Liver (tissue), 9 donors: ENCODE results near the gene REG1B. TPM values are rescaled to one million over a fixed set of nuclear protein-coding genes. Genes with fewer than 3 reads are reported as not detected.

Experiments
- DNase-seq: peaks from one replicate; pipeline ENCODE4 v3.0.0-alpha.2; 2017; ENCODE audit warnings: low spot score
- H3K27ac ChIP-seq, 2 donors: one replicate each; pipeline ENCODE4 v1.7.0; 2013; ENCODE audit warnings: inconsistent platforms in 2 of 2, low read length in 2 of 2, control low read depth in 1 of 2, low read depth in 1 of 2, mild to moderate bottlenecking in 1 of 2
- H3K27me3 ChIP-seq, 4 donors: one replicate each; pipeline versions ENCODE4 v1.6.1 to v1.7.0; 2013; ENCODE audit warnings: low read length in 3 of 4, inconsistent platforms in 1 of 4, mild to moderate bottlenecking in 1 of 4, moderate library complexity in 1 of 4; ENCODE audit not compliant: control insufficient read depth in 4 of 4, insufficient read depth in 4 of 4
- H3K36me3 ChIP-seq, 4 donors: one replicate each; pipeline versions ENCODE4 v1.6.1 to v1.7.0; 2013; ENCODE audit warnings: low read length in 3 of 4, mild to moderate bottlenecking in 3 of 4, low read depth in 1 of 4, moderate library complexity in 1 of 4; ENCODE audit not compliant: control insufficient read depth in 4 of 4, insufficient read depth in 3 of 4
- H3K4me1 ChIP-seq, 4 donors: one replicate each; pipeline versions ENCODE4 v1.6.1 to v1.7.0; 2013; ENCODE audit warnings: low read length in 3 of 4, mild to moderate bottlenecking in 3 of 4, moderate library complexity in 1 of 4; ENCODE audit not compliant: control insufficient read depth in 4 of 4, insufficient read depth in 4 of 4
- H3K4me3 ChIP-seq, 3 donors: one replicate each; pipeline versions ENCODE4 v1.6.1 to v1.7.0; 2013; ENCODE audit warnings: low read length in 3 of 3, control low read depth in 1 of 3, low read depth in 1 of 3, mild to moderate bottlenecking in 1 of 3
- H3K9ac ChIP-seq, 2 donors: one replicate each; pipeline ENCODE4 v1.7.0; 2013; ENCODE audit warnings: low read length in 2 of 2, mild to moderate bottlenecking in 2 of 2, moderate library complexity in 2 of 2, control low read depth in 1 of 2, low read depth in 1 of 2
- H3K9me3 ChIP-seq, 4 donors: one replicate each; pipeline versions ENCODE4 v1.6.1 to v1.7.0; 2013; ENCODE audit warnings: low read length in 3 of 4; ENCODE audit not compliant: control insufficient read depth in 4 of 4
- ATF3 ChIP-seq: IDR thresholded peaks from 2 replicates; pipeline ENCODE4 v1.6.1; 2016; ENCODE audit warnings: antibody characterized with exemption
- CTCF ChIP-seq: fragments of 150-350 bp; IDR thresholded peaks from 2 replicates; pipeline ENCODE4 v1.5.1; 2017; ENCODE audit warnings: improper control_type of control experiment, low read depth, low read length; ENCODE audit not compliant: missing input control
- EGR1 ChIP-seq, 2 donors: IDR thresholded peaks; 2 replicates each; pipeline ENCODE4 v1.6.1; 2016 to 2018; ENCODE audit warnings: antibody characterized with exemption in 2 of 2, low read depth in 2 of 2
- FOXA2 ChIP-seq: IDR thresholded peaks from 2 replicates; pipeline ENCODE4 v1.6.1; 2016; ENCODE audit warnings: antibody characterized with exemption
- GABPA ChIP-seq, 2 donors: IDR thresholded peaks in 1 of 2; conservative IDR thresholded peaks in 1 of 2; 2 replicates each; pipeline ENCODE4 v1.6.1; 2016; ENCODE audit warnings: antibody characterized with exemption in 2 of 2, mild to moderate bottlenecking in 1 of 2, moderate library complexity in 1 of 2
- HNF4G ChIP-seq: IDR thresholded peaks from 2 replicates; pipeline ENCODE4 v1.6.1; 2016; ENCODE audit warnings: antibody characterized with exemption
- JUND ChIP-seq, 2 donors: IDR thresholded peaks; 2 replicates each; pipeline ENCODE4 v1.6.1; 2016; ENCODE audit warnings: antibody characterized with exemption in 2 of 2
- MAX ChIP-seq: IDR thresholded peaks from 2 replicates; pipeline ENCODE4 v1.6.1; 2016; ENCODE audit warnings: antibody characterized with exemption
- NR2F2 ChIP-seq: IDR thresholded peaks from 2 replicates; pipeline ENCODE4 v1.6.1; 2016; ENCODE audit warnings: antibody characterized with exemption
- RAD21 ChIP-seq, 2 donors: IDR thresholded peaks; 2 replicates each; pipeline ENCODE4 v1.6.1; 2016; ENCODE audit warnings: antibody characterized with exemption in 2 of 2, mild to moderate bottlenecking in 2 of 2
- REST ChIP-seq: IDR thresholded peaks from 2 replicates; pipeline ENCODE4 v1.6.1; 2016; ENCODE audit warnings: antibody characterized with exemption, mild to moderate bottlenecking
- RXRA ChIP-seq, 2 donors: IDR thresholded peaks; 2 replicates each; pipeline ENCODE4 v1.6.1; 2017 to 2018; ENCODE audit warnings: antibody characterized with exemption in 2 of 2, mild to moderate bottlenecking in 1 of 2
- TAF1 ChIP-seq: conservative IDR thresholded peaks from 2 replicates; pipeline ENCODE4 v1.6.1; 2016; ENCODE audit warnings: antibody characterized with exemption, mild to moderate bottlenecking
- ZBTB33 ChIP-seq: IDR thresholded peaks from 2 replicates; pipeline ENCODE4 v1.6.1; 2016; ENCODE audit warnings: antibody characterized with exemption
- WGBS: extraction: QIAGEN DNeasy Blood & Tissue Kit; methylation state at CpG from one replicate; pipeline ENCODE4 v1.1.7; 2013; 5-methylcytosine and 5-hydroxymethylcytosine counted together
- polyA plus RNA-seq, 2 donors: library from polyadenylated mRNA; stranded (reverse) in 1 of 2; unstranded in 1 of 2; fragments of 200-250 nt in 1 of 2; fragments of >200 nt in 1 of 2; fragmentation: Nextera tagmentation in 1 of 2; extraction: Ambion mirVana in 1 of 2; gene quantifications; one replicate each; pipeline versions ENCODE4 v1.2.1 to v1.2.3, GENCODE V29; 2013 to 2015
- total RNA-seq, 2 donors: library from RNA; depleted of rRNA; stranded (reverse); fragments of >200 nt; gene quantifications; one replicate each; pipeline ENCODE4 v1.2.3, GENCODE V29; 2014
- donor health status: healthy.
- donor health status: healthy.
- donor health status: healthy.
- donor health status: healthy.
- donor health status: healthy.

REG1B gene
- total and polyA plus RNA-seq, 4 donors: 0.18 TPM; not detected in 3

- H3K9me3 ChIP-seq: peaks cover 0 to 3% (median 0%) of the 10 kb centered on the region in 4 donors
- H3K36me3 ChIP-seq: no peaks in the 10 kb centered on the region
- no peak overlapping the region for H3K4me3 ChIP-seq
- H3K27me3 ChIP-seq: peaks cover 0 to 3% (median 0%) of the 10 kb centered on the region in 4 donors
- WGBS: 43% methylated on average over 2 of the region's 2 CpGs
- TF ChIP-seq RXRA (IDR thresholded peaks at IDR 0.05) (no peak), MAX (no peak)
- no peak overlapping the region for H3K27ac ChIP-seq
- no peak overlapping the region for H3K9ac ChIP-seq
- DNase-seq: no peak
- no peaks in the 10 kb centered on the region for H3K4me1 ChIP-seq
Measured at GRCh38 chr2:79116997-79117928, 29.5 kb upstream of the REG1B start.

GRCh38 chr2:79114797-79115494, 27.2 kb upstream of the REG1B start:
- no peak for DNase-seq
- no peak overlapping the region for H3K9ac ChIP-seq
- H3K27me3 ChIP-seq: no peaks in the 10 kb centered on the region
- no peaks in the 10 kb centered on the region for H3K4me1 ChIP-seq
- no peaks in the 10 kb centered on the region for H3K9me3 ChIP-seq
- no peak overlapping the region for H3K4me3 ChIP-seq
- 57% methylated on average over 3 of the region's 3 CpGs for WGBS
- H3K27ac ChIP-seq: no peak overlapping the region
- TF ChIP-seq CTCF: no peak
- no peaks in the 10 kb centered on the region for H3K36me3 ChIP-seq

- 83% methylated on average over 3 of the region's 3 CpGs for WGBS
- Histone ChIP-seq H3K9ac (no peak overlapping the region), H3K4me1 (no peaks in the 10 kb centered on the region), H3K4me3 (no peak overlapping the region), H3K27ac (no peak overlapping the region), H3K36me3 (no peaks in the 10 kb centered on the region), H3K27me3 (no peaks in the 10 kb centered on the region), H3K9me3 (no peaks in the 10 kb centered on the region)
- no peak for DNase-seq
- TF ChIP-seq ZBTB33 (no peak), JUND (IDR thresholded peaks at IDR 0.05) (no peak), ATF3 (no peak), GABPA (IDR thresholded peaks at IDR 0.05 in 1 of 2, conservative IDR thresholded peaks at IDR 0.05 in 1 of 2) (no peak), RXRA (IDR thresholded peaks at IDR 0.05) (no peak), TAF1 (no peak), EGR1 (IDR thresholded peaks at IDR 0.05; ENCODE audit: low read depth in 2 of 2) (no peak), RAD21 (IDR thresholded peaks at IDR 0.05) (no peak), CTCF (no peak), NR2F2 (no peak), FOXA2 (no peak), MAX (no peak), HNF4G (no peak), REST (no peak)
Measured at GRCh38 chr2:79112269-79112668, 24.5 kb upstream of the REG1B start.
